Activated naive CD8-positive, alpha-beta T cell (primary cell): ENCODE measurements around the gene SRPK2.
"Not testable (repeated sequence)": the region's sequence is repeated elsewhere in the genome, so short reads cannot be mapped to it uniquely, and the experiment has no call there.

Experiments
- H3K27ac Mint-ChIP-seq: one replicate; pipeline ENCODE4 v1.8.0; 2021; ENCODE audit warnings: mixed read lengths
- H3K27me3 Mint-ChIP-seq: one replicate; pipeline ENCODE4 v1.8.0; 2021; ENCODE audit warnings: mixed read lengths
- H3K36me3 Mint-ChIP-seq: one replicate; pipeline ENCODE4 v1.8.0; 2021; ENCODE audit warnings: mixed read lengths
- H3K4me1 Mint-ChIP-seq: one replicate; pipeline ENCODE4 v1.8.0; 2021; ENCODE audit warnings: low read depth, mixed read lengths
- H3K4me3 Mint-ChIP-seq: one replicate; pipeline ENCODE4 v1.8.0; 2021; ENCODE audit warnings: mild to moderate bottlenecking, mixed read lengths
- H3K9me3 Mint-ChIP-seq: one replicate; pipeline ENCODE4 v1.8.0; 2021; ENCODE audit warnings: low read depth, mixed read lengths

The SRPK2 gene

GRCh38 chr7:105279688-105280007 lies 109.1 kb downstream of the SRPK2 start:
- Mint-ChIP-seq H3K27ac (no peak overlapping the region), H3K36me3 (peaks cover 2% of the 10 kb centered on the region), H3K4me1 (peaks cover 23% of the 10 kb centered on the region), H3K27me3 (no peaks in the 10 kb centered on the region), H3K9me3 (no peaks in the 10 kb centered on the region), H3K4me3 (no peak overlapping the region)

GRCh38 chr7:105278973-105279687 lies 109.6 kb downstream of the SRPK2 start:
- Mint-ChIP-seq H3K4me1 (peaks cover 19% of the 10 kb centered on the region), H3K4me3 (no peak overlapping the region), H3K27me3 (no peaks in the 10 kb centered on the region), H3K36me3 (peaks cover 2% of the 10 kb centered on the region), H3K9me3 (no peaks in the 10 kb centered on the region), H3K27ac (no peak overlapping the region)

GRCh38 chr7:105278565-105278964 lies 110.2 kb downstream of the SRPK2 start:
- peaks cover 2% of the 10 kb centered on the region for H3K36me3 Mint-ChIP-seq
- H3K27me3 Mint-ChIP-seq, result no peaks in the 10 kb centered on the region
- no peak overlapping the region for H3K4me3 Mint-ChIP-seq
- peaks cover 17% of the 10 kb centered on the region for H3K4me1 Mint-ChIP-seq
- H3K27ac Mint-ChIP-seq, result no peak overlapping the region
- H3K9me3 Mint-ChIP-seq, result no peaks in the 10 kb centered on the region

- Mint-ChIP-seq H3K27me3 (no peaks in the 10 kb centered on the region), H3K36me3 (no peaks in the 10 kb centered on the region), H3K9me3 (no peaks in the 10 kb centered on the region), H3K4me1 (peaks cover 15% of the 10 kb centered on the region), H3K4me3 (no peak overlapping the region), H3K27ac (peak overlapping the region; percentile 11)
These were observed 111.4 kb downstream of the SRPK2 start for GRCh38 chr7:105277341-105277740.

- Mint-ChIP-seq H3K4me1 (peaks cover 56% of the 10 kb centered on the region), H3K36me3 (no peaks in the 10 kb centered on the region), H3K9me3 (no peaks in the 10 kb centered on the region), H3K27ac (peak overlapping the region; percentile 94), H3K27me3 (no peaks in the 10 kb centered on the region), H3K4me3 (peak overlapping the region; percentile 92)
These were observed 118.6 kb downstream of the SRPK2 start for GRCh38 chr7:105270117-105270516.

GRCh38 chr7:105269397-105269796 lies 119.3 kb downstream of the SRPK2 start:
- H3K27me3 Mint-ChIP-seq, result no peaks in the 10 kb centered on the region
- H3K4me1 Mint-ChIP-seq, result peaks cover 62% of the 10 kb centered on the region
- no peaks in the 10 kb centered on the region for H3K9me3 Mint-ChIP-seq
- H3K27ac Mint-ChIP-seq, result peak overlapping the region; percentile 94
- peak overlapping the region; percentile 92 for H3K4me3 Mint-ChIP-seq
- H3K36me3 Mint-ChIP-seq, result no peaks in the 10 kb centered on the region

- Mint-ChIP-seq H3K9me3 (no peaks in the 10 kb centered on the region), H3K36me3 (no peaks in the 10 kb centered on the region), H3K27me3 (no peaks in the 10 kb centered on the region), H3K4me1 (peaks cover 67% of the 10 kb centered on the region), H3K27ac (peak overlapping the region; percentile 94), H3K4me3 (peak overlapping the region; percentile 92)
These were observed 120.0 kb downstream of the SRPK2 start for GRCh38 chr7:105268511-105269392.

GRCh38 chr7:105268056-105268455 lies 120.7 kb downstream of the SRPK2 start:
- no peaks in the 10 kb centered on the region for H3K9me3 Mint-ChIP-seq
- H3K27ac Mint-ChIP-seq, result peak overlapping the region; percentile 94
- peaks cover 73% of the 10 kb centered on the region for H3K4me1 Mint-ChIP-seq
- no peaks in the 10 kb centered on the region for H3K27me3 Mint-ChIP-seq
- H3K4me3 Mint-ChIP-seq, result peak overlapping the region; percentile 92
- H3K36me3 Mint-ChIP-seq, result no peaks in the 10 kb centered on the region

- Mint-ChIP-seq H3K4me1 (peaks cover 76% of the 10 kb centered on the region), H3K27ac (peak overlapping the region; percentile 67), H3K36me3 (peaks cover 2% of the 10 kb centered on the region)
These were observed 121.5 kb downstream of the SRPK2 start for GRCh38 chr7:105267244-105267643.

GRCh38 chr7:105264707-105265106 lies 124.0 kb downstream of the SRPK2 start:
- no peaks in the 10 kb centered on the region for H3K27me3 Mint-ChIP-seq

More at GRCh38 chr7:105267244-105267643, 121.5 kb downstream of the SRPK2 start:
- no peaks in the 10 kb centered on the region for H3K27me3 Mint-ChIP-seq
- no peaks in the 10 kb centered on the region for H3K9me3 Mint-ChIP-seq
- H3K4me3 Mint-ChIP-seq, result peak overlapping the region; percentile 92

GRCh38 chr7:105261689-105262088 lies 127.0 kb downstream of the SRPK2 start:
- no peaks in the 10 kb centered on the region for H3K9me3 Mint-ChIP-seq
- H3K36me3 Mint-ChIP-seq, result peaks cover 14% of the 10 kb centered on the region
- H3K27me3 Mint-ChIP-seq, result no peaks in the 10 kb centered on the region
- H3K27ac Mint-ChIP-seq, result peak overlapping the region; percentile 4
- H3K4me3 Mint-ChIP-seq, result no peak overlapping the region
- peaks cover 67% of the 10 kb centered on the region for H3K4me1 Mint-ChIP-seq

More at GRCh38 chr7:105264707-105265106, 124.0 kb downstream of the SRPK2 start:
- Mint-ChIP-seq H3K36me3 (peaks cover 9% of the 10 kb centered on the region), H3K9me3 (no peaks in the 10 kb centered on the region), H3K4me3 (no peak overlapping the region), H3K27ac (no peak overlapping the region), H3K4me1 (peaks cover 69% of the 10 kb centered on the region)

- H3K27me3 Mint-ChIP-seq, H3K4me3 Mint-ChIP-seq, H3K27ac Mint-ChIP-seq, H3K9me3 Mint-ChIP-seq: not testable (repeated sequence)
- H3K4me1 Mint-ChIP-seq, result peaks cover 63% of the 10 kb centered on the region
- H3K36me3 Mint-ChIP-seq, result peaks cover 15% of the 10 kb centered on the region
These were observed 128.4 kb downstream of the SRPK2 start for GRCh38 chr7:105260201-105260871.

GRCh38 chr7:105258919-105259318 lies 129.8 kb downstream of the SRPK2 start:
- not testable (repeated sequence) for H3K9me3 Mint-ChIP-seq, H3K4me3 Mint-ChIP-seq, H3K27ac Mint-ChIP-seq, H3K27me3 Mint-ChIP-seq
- Mint-ChIP-seq H3K4me1 (peaks cover 55% of the 10 kb centered on the region), H3K36me3 (peaks cover 15% of the 10 kb centered on the region)

- Mint-ChIP-seq H3K27me3 (no peaks in the 10 kb centered on the region), H3K27ac (peak overlapping the region; percentile 5), H3K36me3 (peaks cover 13% of the 10 kb centered on the region), H3K9me3 (no peaks in the 10 kb centered on the region), H3K4me3 (no peak overlapping the region), H3K4me1 (peaks cover 54% of the 10 kb centered on the region)
These were observed 131.4 kb downstream of the SRPK2 start for GRCh38 chr7:105257338-105257737.

- peaks cover 12% of the 10 kb centered on the region for H3K36me3 Mint-ChIP-seq
- H3K27ac Mint-ChIP-seq, result no peak overlapping the region
- peaks cover 54% of the 10 kb centered on the region for H3K4me1 Mint-ChIP-seq
- H3K27me3 Mint-ChIP-seq, result no peaks in the 10 kb centered on the region
- no peaks in the 10 kb centered on the region for H3K9me3 Mint-ChIP-seq
- H3K4me3 Mint-ChIP-seq, result no peak overlapping the region
These were observed 131.9 kb downstream of the SRPK2 start for GRCh38 chr7:105256761-105257231.
